HG02970 (cell line): ENCODE measurements around the gene VWA3A.
"Not testable (repeated sequence)": the region's sequence is repeated elsewhere in the genome, so short reads cannot be mapped to it uniquely, and the experiment has no call there.

ENCODE experiments used
- ATAC-seq: cut with Tn5 transposase; IDR thresholded peaks from one replicate; pipeline ENCODE4 v1.9.1; 2021; ENCODE audit warnings: mild to moderate bottlenecking, moderate library complexity, moderate number of reproducible peaks; ENCODE audit not compliant: unreplicated experiment, low FRiP score

Gene VWA3A

DNA sequence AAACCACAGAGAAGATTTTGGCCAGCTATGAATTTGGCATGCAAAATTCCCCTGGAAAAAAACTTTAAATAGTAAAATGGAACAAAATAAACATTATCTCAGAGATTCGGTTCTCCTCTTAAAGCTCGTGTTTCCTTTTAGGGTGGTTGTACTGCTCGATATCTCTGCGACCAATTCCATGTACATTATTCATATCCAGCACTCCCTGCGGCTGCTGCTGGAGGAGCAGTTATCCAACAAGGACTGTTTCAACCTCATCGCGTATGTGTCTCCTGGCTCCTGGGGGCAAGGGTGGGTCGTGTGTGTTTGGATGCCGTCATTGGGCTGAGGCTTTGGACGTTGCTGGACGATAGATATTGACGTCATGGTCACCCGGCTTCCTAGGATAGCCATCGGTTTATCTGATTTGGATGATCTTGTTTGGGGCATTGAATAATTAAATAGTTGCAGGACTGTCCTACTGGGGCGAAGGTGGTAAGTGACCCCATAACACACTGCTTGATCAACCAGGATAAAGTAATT lies 33.8 kb downstream of the VWA3A start:
- ATAC-seq = no peak

DNA sequence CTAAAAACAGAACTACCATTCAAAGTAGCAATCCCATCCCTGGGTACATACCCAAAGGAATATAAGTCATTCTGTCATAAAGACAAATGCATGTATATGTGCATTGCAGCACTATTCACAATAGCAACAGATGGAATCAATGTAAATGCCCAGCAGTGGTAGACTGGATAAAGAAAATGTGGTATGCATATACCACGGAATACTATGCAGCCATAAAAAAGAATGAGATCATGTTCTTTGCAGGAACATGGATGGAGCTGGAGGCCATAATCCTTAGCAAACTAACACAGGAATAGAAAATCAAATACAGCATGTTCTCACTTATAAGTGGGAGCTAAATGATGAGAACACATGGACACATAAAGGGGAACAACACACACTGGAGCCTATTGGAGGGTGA lies 36.2 kb downstream of the VWA3A start:
- not testable (repeated sequence) for ATAC-seq

DNA sequence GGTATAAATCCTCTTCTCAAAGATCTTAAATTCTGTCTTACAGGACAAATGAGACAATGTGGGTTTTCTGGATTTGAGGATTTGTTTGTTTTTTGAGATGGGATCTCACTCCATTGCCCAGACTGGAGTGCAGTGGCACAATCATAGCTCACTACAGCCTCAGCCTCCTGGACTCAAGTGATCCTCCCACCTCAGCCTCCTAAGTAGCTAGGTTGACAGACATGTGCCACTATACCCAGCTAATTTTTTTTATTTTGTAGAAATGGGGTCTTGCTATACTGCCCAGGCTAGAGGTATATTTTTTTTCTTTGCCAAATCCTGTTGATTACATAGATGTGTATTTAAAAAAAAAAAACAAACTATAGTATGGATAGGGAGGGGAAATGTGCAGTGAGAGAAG lies 38.2 kb downstream of the VWA3A start:
- ATAC-seq = no peak

DNA sequence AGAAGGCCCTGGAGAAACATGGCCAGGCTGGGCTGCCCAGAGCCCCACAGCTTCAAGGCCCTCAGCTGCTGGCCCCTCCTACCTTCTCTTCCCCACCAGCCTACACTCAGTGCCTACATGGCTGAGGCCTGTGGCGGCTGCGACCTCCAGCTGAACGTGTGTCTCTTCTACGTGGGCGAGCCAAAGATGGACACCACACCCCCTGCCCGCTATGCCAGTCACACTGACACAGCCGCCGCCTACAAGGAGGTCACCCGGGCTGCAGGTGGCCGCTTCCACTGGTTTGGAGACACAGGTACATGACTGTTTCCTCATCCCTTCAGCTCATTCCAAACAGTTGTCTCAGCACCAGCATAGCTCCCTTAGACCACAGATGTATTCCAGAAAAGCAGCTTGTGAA lies 40.5 kb downstream of the VWA3A start:
- no peak for ATAC-seq

DNA sequence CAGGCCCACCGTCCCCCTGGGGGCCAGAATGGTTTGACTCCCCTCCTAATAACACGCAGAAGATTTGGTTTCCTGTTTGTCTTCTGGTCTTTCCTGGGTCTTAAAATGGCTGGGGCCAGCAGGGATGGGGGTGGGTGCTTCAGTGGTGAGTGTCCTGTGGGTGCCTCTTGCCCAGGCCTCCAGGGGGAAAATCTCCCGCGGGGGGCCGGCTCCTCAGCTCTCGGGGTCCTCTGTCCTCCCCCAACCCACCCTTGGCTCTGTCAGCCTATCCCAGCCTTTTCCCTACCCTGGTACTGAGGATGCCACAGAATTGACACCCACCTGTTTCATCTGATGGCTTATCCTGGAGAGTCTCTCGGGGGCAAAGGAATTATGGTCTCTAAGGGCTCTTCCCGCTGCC lies 46.1 kb downstream of the VWA3A start:
- no peak for ATAC-seq

DNA sequence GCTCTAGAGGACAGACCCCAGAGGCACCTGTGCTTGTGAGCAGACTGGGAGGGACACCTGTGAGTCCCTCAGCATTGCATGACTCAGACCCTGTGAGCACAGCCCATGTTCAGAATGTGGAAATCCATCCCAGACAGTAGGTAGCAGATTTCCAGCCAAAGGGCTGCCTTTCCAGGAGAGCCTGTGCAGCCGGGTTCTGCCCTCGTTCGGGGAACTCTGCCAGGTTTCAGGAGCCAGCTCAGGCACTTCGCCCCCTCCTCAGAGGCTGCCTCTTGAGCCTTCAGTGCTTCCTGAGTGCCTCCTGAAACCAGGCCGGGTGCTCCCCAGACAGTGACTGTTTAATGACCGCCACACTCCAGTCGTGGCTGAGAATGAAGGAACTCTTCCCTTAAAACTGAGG lies 46.7 kb downstream of the VWA3A start:
- ATAC-seq = no peak

DNA sequence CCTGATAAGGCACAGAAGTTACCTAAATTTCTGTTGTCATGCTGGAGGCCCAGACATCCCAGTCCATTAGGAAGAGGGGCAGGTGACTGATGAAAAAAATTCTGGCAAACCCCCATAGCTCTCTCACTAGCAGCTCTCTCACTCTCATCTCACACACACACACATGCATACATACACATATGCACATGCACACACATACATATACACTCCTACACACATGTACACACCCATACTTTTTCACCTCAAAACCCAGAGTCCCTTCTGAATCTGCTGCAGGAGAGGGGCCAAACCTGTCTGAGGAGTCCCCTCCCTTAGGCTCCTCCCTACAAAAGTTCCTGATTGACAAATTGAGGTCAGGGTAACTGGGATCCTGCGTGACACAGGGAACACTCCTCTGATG lies 47.4 kb downstream of the VWA3A start:
- no peak for ATAC-seq

DNA sequence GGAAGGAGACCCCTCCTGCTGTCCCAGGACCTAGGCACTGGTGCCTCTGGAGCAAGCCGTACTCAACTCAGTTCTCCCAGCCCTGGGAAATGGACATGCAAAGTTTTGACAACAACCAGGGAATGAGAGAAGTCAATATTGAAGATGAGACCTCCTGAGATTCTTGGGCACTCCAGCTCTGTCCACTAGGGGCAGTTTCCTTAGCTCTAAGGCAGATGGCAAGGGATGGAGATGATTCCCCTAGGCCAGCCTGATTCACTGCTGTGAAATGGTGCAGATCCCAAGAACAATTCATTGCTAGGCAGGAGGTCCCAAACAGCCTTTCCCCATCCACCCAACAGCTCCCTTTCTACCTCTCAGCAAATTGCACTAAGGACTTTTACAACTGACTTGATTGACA lies 49.4 kb downstream of the VWA3A start:
- ATAC-seq = no peak

DNA sequence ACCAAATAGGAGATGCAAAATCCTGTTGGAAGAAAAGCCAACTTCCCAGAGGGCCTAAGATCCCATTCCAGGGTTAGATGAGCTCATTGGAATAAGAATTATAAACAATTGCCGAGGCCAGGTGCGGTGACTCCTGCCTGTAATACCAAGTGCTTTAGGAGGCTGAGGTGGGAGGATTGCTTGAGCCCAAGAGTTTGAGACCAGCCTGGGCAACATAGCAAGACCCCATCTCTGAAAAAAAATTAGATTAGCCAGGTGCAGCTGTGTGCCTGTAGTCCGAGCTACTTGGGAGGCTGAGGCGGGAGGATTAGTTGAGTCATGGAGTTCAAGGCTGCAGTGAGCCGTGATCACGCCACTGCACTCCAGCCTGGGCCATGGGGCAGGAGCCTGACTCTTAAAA lies 52.2 kb downstream of the VWA3A start:
- ATAC-seq = no peak

DNA sequence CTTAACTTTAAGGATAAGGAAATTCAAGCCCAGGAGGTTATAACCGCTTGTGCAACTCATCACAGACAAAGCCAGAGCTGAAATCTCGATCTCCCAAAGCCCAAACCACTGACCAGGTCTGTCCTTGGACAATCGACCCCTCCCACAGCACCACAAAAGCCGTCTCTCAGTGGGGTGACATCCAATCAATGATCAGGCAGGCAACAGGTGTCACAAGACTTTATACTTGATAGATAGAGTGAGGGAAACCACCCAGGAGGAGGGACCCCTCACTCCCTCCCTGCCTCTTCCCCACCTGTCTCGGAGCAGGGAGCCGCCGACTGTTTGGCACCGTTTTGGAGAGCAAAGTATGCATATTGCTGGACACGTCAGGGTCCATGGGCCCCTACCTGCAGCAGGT lies 55.5 kb downstream of the VWA3A start:
- ATAC-seq = no peak

DNA sequence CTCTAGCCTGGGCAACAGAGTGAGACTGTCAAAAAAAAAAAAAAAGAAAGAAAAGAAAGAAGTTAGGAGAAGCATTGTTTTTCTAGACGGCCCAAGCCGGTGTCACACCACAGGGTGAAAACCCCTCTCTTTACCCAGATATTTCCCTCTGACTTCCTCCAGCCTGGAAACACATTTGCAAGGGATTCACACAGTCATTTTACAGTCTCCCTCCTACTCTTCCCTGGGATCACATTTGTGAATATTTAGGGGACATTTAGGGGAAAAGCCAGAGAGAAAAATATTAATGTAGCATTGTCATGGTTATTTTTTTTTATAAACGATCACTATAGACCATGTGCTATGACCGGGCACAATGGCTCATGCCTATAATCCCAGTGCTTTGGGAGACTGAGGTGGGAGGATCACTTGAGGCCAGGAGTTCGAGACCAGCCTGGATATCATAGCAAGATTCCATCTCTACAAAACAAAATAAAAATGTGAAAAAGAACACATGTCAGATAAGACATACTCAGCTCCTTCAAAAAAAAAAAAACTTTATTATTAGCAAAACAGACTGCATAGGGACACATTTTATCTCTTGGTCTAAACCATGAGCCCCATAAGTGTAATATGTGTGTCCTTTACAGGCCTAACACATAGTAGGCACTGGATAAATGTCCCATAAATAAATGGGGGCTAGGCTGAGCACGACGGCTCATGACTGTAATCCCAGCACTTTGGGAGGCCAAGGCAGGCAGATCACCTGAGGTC lies 59.1 kb downstream of the VWA3A start:
- ATAC-seq = no peak

DNA sequence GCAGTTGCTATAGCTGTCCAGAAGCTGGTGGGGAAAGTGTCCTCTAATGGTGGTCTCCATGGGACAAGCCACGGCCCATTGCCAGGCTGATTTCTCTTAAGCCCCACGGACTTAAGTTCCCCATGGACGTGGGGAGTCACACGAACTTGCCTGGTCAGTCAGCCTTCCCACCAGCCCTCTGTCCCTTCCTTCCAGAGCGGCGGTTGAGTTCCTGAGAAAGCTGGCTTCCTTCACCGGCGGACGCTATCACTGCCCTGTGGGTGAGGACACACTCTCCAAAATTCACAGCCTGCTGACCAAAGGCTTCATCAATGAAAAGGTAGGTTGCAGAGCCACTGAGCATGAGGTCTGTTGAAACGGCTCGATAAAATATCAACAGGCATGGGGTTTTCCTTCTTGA lies 60.0 kb downstream of the VWA3A start:
- ATAC-seq = no peak

DNA sequence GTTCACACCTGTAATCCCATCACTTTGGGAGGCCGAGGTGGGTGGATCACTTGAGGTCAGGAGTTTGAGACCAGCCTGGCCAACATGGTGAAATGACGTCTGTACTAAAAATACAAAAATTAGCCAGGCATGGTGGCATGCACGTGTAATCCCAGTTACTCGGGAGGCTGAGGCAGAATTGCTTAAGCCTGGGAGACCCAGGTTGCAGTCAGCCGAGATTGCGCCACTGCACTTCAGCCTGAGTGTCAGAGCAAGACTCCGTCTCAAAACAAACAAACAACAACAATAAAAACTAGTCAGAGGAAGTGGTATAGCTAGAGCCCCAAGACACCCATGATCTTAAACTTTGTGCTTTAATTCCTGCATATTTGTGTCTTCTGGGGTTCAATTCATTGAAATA lies 60.7 kb downstream of the VWA3A start:
- not testable (repeated sequence) for ATAC-seq

DNA sequence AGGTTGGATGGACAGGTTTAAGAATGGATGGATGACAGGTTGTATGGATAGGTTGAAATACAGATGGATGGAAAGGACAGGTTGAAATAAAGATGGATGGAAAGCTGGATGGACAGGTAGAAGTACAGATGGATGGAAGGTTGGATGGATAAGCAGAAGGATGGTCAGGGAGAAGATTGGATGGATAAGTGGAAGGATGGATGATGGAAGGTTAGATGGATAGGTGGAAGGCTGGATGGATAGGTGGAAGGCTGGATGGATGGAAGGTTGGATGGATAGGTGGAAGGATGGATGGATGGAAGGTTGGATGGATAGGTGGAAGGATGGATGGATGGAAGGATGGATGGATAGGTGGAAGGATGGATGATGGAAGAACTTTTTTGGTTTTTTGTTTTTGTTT lies 69.1 kb downstream of the VWA3A start:
- no peak for ATAC-seq

DNA sequence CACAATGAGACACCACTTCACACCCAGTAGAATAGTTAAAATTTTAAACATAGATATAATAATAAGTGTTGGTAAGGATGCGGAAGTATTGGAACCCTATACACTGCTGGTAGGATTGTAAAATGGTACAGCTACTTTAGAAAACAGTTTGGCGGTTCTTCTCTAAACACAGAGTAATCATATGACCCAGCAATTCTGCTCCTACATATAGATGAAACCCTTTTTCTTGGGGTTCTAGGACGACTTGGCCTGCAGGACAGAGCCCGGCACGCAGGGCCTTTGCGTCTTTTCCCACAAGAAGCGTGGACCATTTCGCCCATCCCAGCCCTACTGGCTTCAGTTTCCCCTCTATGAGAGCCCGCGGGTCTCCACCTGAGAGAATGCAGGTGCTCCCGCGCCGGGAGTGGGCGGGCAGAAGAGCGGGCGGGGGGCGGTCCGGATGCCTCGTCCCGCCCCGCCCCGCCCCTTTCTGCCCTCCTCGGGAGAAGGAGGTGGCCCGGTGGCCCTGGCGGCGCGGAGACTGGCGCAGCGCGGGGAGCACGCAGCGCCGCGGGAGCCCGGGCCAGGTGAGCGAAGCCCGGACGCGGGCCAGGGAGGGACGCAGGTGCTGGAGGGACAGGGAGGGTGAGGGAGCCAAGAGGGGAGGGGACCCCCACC lies 69.8 kb downstream of the VWA3A start, which contains the start of gene SDR42E2:
Gene SDR42E2 (plus strand): TSS at position 508 of the 657 bp plus-strand sequence. CDS start 3,077 bp downstream, outside the sequence.
- no peak for ATAC-seq

DNA sequence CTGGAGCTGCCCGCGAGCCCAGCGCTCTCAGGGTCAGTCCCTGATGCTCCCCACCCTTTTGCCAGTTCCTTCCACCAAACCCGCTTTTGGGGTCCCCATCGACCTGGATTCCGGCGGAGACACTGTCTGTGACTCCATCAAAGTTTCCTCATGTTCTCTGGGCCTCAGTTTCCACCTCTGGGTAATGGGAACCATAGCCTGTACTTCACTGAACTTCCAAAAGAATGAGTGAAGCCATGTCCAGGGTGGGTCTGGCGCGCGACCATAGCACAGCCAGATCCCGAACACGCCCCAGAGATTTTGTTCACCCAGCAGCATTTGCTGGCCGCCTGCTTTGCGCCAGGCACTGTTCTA lies 70.3 kb downstream of the VWA3A start:
- ATAC-seq = no peak

DNA sequence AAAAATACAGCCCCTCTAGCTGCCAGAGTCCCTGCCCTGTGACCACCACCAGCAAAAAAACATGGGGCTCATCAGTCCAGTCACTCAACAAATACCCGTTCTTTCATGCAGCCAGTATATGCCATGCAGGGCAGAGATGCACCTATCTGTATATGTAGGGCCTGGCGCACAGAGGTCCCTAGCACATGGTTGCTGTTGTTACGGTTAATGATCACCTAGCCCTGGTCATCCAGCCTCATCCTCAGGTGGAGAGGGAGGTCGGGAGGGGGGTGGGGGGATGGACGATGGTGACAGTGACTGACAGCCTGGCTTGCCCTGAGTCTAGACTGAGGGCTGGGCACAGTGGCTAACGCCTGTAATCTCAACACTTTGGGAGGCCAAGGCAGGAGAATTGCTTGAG lies 71.5 kb downstream of the VWA3A start:
- no peak for ATAC-seq

DNA sequence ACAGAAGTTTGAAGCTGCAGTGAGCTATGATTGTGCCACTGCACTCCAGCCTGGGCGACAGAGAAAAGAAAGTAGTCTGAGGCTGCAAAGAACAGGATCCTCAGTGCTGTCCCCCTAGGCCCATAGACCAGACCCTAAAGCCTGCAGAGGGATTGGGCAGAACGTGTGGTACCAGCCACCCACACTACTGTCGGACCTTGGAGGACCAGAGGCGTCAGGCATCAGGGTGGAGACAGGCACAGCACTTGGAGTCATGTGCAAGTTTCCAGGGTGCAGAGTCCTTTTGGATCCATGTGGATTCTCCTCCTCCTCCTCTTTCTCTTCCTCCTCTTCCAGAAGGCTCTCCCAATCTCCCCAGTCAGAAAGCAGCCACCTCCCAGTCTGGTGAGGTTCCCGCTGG lies 72.1 kb downstream of the VWA3A start:
- ATAC-seq = no peak

DNA sequence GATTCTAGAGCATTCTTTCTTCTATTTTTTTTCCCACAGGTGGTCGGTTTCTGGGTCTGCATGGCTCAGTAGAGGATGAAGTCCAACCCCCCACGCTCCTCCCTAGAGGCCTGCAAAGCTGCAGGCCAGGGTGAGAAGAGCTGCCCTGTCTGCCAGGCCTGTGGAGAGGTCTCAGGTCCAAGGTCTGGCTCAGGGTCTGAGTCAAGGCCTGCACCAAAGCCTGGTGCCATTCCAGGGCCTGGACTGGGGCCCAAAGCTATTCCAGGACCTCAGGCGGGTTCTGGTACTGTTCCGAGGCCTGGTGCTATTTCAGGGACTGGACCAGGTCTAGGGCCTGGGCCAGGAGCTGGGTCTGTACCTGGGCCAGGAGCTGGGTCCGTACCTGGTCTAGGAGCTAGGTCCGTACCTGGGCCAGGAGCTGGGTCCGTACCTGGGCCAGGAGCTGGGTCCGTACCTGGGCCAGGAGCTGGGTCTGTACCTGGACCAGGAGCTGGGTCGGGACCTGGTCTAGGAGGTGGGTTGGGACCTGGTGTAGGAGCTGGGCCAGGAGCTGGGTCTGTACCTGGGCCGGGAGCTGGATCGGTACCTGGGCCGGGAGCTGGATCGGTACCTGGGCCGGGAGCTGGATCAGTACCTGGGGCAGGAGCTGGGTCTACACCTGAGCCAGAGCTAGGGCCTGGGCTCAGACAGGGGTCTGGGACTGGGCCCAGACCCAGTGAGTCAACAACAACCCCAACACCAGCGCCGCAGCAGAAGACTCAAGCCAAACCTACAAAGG lies 73.4 kb downstream of the VWA3A start:
- ATAC-seq = no peak

DNA sequence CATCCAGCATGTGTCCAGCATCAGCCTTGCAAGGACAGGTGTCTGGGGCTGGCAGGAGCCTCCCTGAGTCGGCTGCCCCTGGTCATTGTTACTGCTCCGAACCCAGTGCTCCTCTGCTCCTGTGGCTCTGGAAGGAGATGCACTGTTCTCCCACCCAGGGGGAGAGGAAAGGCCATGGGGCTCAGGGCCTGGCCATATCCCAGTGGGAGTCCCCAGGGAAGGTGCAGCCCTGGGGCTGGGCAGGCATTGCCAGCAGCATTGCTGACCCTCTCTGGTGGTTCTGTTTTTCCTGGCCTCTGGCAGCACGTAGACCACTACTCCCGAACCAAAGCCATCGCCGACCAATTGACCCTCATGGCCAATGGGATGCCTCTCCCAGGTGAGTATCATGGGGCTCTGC lies 79.6 kb downstream of the VWA3A start:
- no peak for ATAC-seq

DNA sequence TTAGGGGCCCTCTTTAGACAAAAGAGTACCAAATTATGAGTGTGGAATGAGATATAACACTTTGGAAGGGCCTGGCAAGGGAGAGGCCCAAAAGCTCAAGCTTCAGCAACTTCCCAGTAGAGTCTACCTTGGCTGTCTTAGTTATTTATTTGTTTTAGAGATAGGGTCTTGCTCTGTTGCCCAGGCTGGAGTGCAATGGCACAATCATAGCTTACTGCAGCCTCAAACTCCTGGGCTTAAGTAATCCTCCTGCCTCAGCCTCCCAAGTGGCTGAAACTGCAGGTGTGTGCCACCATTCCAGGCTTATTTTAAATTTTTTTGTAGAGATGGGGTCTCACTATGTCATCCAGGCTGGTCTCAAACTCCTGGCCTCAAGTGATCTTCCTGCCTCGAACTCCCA lies 80.3 kb downstream of the VWA3A start:
- not testable (repeated sequence) for ATAC-seq
